GM10266 (cell line): ENCODE data around the gene CLASP1.

Experiments
- DNase-seq: peaks from one replicate; pipeline ENCODE4 v3.0.0; 2012; ENCODE audit errors: extremely low spot score
- TF ChIP-seq, protein P1 (sequence below): IDR thresholded peaks from 2 replicates; pipeline ENCODE4 v1.5.1; 2012; ENCODE audit warnings: mild to moderate bottlenecking, low read depth; ENCODE audit not compliant: control insufficient read depth, insufficient read depth; ENCODE audit errors: missing control alignments

The CLASP1 gene

DNA sequence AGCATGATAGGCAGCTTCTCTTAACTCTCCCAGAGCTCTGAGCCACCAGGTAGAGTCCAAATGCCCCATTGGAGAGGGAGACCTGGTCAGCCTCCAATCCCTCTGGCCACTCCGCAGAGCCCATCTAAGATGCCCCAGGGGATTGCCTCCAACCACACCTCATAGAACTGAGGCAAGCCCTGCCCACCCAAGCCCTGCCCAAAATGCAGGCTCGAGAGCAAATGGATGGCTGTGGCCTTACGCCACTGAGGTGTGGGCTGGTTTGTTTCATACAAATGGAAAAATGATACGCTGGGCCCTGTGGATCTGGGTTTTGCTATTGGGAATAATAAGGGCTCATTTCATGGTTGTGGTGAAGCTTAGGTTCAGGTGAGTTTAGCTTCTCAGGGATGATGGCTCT lies 361.3 kb downstream of the CLASP1 start:
- TF ChIP-seq, protein P1, sequence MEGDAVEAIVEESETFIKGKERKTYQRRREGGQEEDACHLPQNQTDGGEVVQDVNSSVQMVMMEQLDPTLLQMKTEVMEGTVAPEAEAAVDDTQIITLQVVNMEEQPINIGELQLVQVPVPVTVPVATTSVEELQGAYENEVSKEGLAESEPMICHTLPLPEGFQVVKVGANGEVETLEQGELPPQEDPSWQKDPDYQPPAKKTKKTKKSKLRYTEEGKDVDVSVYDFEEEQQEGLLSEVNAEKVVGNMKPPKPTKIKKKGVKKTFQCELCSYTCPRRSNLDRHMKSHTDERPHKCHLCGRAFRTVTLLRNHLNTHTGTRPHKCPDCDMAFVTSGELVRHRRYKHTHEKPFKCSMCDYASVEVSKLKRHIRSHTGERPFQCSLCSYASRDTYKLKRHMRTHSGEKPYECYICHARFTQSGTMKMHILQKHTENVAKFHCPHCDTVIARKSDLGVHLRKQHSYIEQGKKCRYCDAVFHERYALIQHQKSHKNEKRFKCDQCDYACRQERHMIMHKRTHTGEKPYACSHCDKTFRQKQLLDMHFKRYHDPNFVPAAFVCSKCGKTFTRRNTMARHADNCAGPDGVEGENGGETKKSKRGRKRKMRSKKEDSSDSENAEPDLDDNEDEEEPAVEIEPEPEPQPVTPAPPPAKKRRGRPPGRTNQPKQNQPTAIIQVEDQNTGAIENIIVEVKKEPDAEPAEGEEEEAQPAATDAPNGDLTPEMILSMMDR = no peak

More for the DNA sequence above, 361.3 kb downstream of the CLASP1 start:
- DNase-seq = no peak
